ENCODE data around the gene DLGAP1.

The DLGAP1 gene

GRCh38 chr18:3554091-3554601, 901.0 kb downstream of the DLGAP1 start:
- TF ChIP-seq CTCF (IDR thresholded peaks at IDR 0.05) (no peak), ZFX (IDR thresholded peaks at IDR 0.05; ENCODE audit: borderline replicate concordance) (no peak)
- no peak overlapping the region for H3K27ac ChIP-seq

DNA sequence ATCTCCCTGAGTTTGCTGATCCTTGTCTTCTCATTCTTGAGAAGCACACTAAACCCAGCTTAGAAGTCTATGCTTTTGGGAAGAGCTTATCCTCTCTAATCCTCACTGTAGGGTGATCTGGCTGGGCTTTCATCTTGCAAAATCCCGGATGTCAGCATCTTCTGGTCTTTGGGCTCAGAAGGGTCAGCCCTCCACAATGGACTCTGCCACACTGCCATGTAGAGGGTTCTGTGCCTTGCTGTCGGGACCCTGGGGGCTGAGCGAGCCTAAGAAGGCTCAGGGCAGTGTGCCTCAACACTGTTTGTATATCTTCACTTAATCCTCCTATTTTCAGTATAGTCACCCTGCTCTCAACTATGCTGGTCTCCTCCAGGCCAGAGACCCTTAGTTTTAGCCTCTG, 902.8 kb downstream of the DLGAP1 start:
- no peak overlapping the region for H3K27ac ChIP-seq
- TF ChIP-seq CTCF (IDR thresholded peaks at IDR 0.05): no peak
- TF ChIP-seq ZFX (IDR thresholded peaks at IDR 0.05; ENCODE audit: borderline replicate concordance): no peak

DNA sequence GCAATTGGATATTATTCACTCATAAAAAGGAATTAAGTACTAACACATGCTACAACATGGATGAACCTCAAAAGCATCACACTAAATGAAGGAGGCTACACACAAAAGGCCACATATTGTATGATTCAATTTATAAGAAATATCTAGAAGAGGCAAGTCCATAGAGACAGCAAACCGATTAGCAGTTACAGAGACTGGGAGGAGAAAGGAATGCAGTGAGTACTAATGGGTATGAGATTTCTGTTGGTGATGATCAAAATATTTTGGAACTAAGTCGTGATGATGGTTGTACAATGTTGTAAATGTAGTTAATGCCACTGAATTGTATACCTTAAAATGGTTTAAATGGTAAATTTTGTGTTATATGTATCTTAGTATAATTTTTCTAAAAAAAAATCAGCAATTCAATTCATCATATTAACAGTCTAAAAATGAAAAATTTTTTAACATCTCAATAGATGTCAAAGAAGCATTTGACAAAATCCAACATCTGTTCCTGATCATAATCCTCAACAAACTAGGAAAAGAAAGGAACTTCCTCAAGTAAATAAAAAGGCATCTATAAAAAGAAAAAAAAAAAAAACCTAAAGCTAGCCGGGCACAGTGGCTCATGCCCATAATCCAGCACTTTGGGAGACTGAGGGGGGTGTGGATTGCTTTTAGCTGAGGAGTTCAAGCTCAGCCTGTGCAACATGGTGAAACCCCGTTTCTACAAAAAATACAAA, 907.1 kb downstream of the DLGAP1 start:
- H3K27ac ChIP-seq: no peak overlapping the region

GRCh38 chr18:3546106-3546505, 909.0 kb downstream of the DLGAP1 start:
- H3K27ac ChIP-seq: no peak overlapping the region
- no peak for TF ChIP-seq ZFX (IDR thresholded peaks at IDR 0.05; ENCODE audit: borderline replicate concordance)
- no peak for TF ChIP-seq CTCF (IDR thresholded peaks at IDR 0.05)

More for the DNA sequence above, 907.1 kb downstream of the DLGAP1 start:
- TF ChIP-seq ZFX (IDR thresholded peaks at IDR 0.05; ENCODE audit: borderline replicate concordance) (no peak), CTCF (IDR thresholded peaks at IDR 0.05) (no peak)

- no peak overlapping the region for H3K27ac ChIP-seq
- no peak for TF ChIP-seq ZFX (IDR thresholded peaks at IDR 0.05; ENCODE audit: borderline replicate concordance)
- TF ChIP-seq CTCF (IDR thresholded peaks at IDR 0.05): no peak
Observed at GRCh38 chr18:3544537-3544936, 910.6 kb downstream of the DLGAP1 start.

GRCh38 chr18:3541549-3542386, 913.3 kb downstream of the DLGAP1 start:
- no peak overlapping the region for H3K27ac ChIP-seq
- TF ChIP-seq ZFX (IDR thresholded peaks at IDR 0.05; ENCODE audit: borderline replicate concordance) (no peak), CTCF (IDR thresholded peaks at IDR 0.05) (no peak)
